ENCODE results near the gene HTR1D.
A peak's percentile ranks its signal among the peaks of the same experiment; 100 is the strongest.

HTR1D gene

DNA sequence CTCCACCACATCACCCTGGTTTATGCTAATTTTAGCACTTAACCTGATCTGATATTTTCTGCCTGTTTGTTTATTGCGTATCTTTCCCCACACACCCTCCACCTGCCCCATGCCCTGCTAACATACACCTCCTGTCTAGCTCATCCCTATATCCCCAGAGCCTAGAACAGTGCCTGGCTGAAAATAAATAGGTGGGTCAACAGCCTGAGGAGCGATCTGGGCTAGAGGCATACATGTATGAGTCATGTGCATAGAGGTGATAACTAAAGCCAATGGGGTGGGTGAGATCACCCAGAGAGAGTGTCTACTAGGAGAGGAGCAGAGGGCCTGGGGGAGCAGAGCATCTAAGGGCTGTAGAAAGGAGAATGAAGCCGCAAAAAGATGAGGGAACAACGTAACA is 2.7 kb downstream of the HTR1D start:
- Histone ChIP-seq H3K9me3 (replicated peaks in 1 of 2; ENCODE audit: control insufficient read depth in 2 of 2, insufficient read depth in 1 of 2, low read depth in 1 of 2, low read length in 2 of 2) (no peaks in the 10 kb centered on the region), H3K27ac (replicated peaks; ENCODE audit: low read length) (no peak overlapping the region), H3K4ac (ENCODE audit: low read length) (no peak overlapping the region), H3K79me1 (ENCODE audit: low read depth, low read length) (no peaks in the 10 kb centered on the region), H4K8ac (ENCODE audit: low read depth, low read length) (no peak overlapping the region), H3K23ac (ENCODE audit: low read depth, low read length, poor library complexity) (no peak overlapping the region), H3K27me3 (ENCODE audit: control insufficient read depth in 3 of 3, insufficient read depth in 3 of 3, low read depth in 1 of 3, low read length in 3 of 3) (peaks cover 0 to 38% (median 6%) of the 10 kb centered on the region in 3 experiments), H3K14ac (ENCODE audit: low read length) (no peak overlapping the region), H3K4me1 (ENCODE audit: control insufficient read depth in 2 of 2, insufficient read depth in 1 of 2, low read depth in 1 of 2, low read length in 2 of 2) (peaks cover 3 to 13% of the 10 kb centered on the region in 2 donors), H2BK5ac (ENCODE audit: low read length) (no peak overlapping the region), H3K4me2 (ENCODE audit: insufficient read depth, low read length, poor library complexity, severe bottlenecking) (no peak overlapping the region), H3K36me3 (replicated peaks in 1 of 2; ENCODE audit: control insufficient read depth in 2 of 2, insufficient read depth in 2 of 2, low read length in 2 of 2) (no peaks in the 10 kb centered on the region), H3K18ac (ENCODE audit: low read length) (no peak overlapping the region), H3K4me3 (ENCODE audit: low read length in 2 of 2) (no peak overlapping the region), H4K91ac (ENCODE audit: low read depth, low read length, poor library complexity) (peak overlapping the region; percentile 9), H2AK5ac (ENCODE audit: low read depth, low read length) (no peak overlapping the region), H2AFZ (ENCODE audit: low read length) (no peak overlapping the region), H2BK12ac (ENCODE audit: low read length) (no peak overlapping the region), H2BK15ac (ENCODE audit: low read length) (peak overlapping the region; percentile 57), H3K9ac (ENCODE audit: low read depth, low read length, poor library complexity) (no peak overlapping the region), H2BK120ac (ENCODE audit: low read depth, low read length) (no peak overlapping the region)
- no peak for DNase-seq (ENCODE audit: low spot score)
- WGBS, 2 donors (ENCODE audit: extremely low coverage in 2 of 2, insufficient read length in 2 of 2, insufficient replicate concordance in 1 of 2) = no CpG with 5 or more reads among the region's 4 CpGs

DNA sequence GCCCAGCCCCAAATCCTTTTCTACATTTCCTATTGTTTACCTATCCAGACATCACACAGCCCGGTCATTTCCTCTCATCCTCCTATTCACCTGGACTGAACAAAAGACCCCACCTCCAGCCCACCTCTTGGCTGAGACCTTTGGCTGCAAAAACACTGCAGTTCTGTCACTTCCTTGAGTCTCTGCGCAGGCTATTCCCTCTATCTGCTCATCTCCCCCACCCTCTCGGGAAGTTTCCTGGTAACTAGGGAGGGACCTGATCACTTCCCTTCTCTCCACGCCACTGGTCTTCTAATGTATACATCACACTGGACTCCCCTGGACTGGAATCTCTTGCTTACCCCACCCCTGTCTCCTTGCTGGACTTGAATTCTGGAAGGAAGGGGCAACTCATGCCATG is 5.3 kb downstream of the HTR1D start:
- Histone ChIP-seq H2AFZ (ENCODE audit: low read length) (no peak overlapping the region), H3K18ac (ENCODE audit: low read length) (no peak overlapping the region), H2BK15ac (ENCODE audit: low read length) (no peak overlapping the region), H2AK5ac (ENCODE audit: low read depth, low read length) (no peak overlapping the region), H3K27ac (replicated peaks; ENCODE audit: low read length) (no peak overlapping the region), H4K91ac (ENCODE audit: low read depth, low read length, poor library complexity) (no peak overlapping the region), H3K4me3 (ENCODE audit: low read length in 2 of 2) (no peak overlapping the region), H3K4me1 (ENCODE audit: control insufficient read depth in 2 of 2, insufficient read depth in 1 of 2, low read depth in 1 of 2, low read length in 2 of 2) (peaks cover 3 to 11% of the 10 kb centered on the region in 2 donors), H3K27me3 (ENCODE audit: control insufficient read depth in 3 of 3, insufficient read depth in 3 of 3, low read depth in 1 of 3, low read length in 3 of 3) (peaks cover 0 to 15% (median 1%) of the 10 kb centered on the region in 3 experiments), H3K4ac (ENCODE audit: low read length) (no peak overlapping the region), H3K36me3 (replicated peaks in 1 of 2; ENCODE audit: control insufficient read depth in 2 of 2, insufficient read depth in 2 of 2, low read length in 2 of 2) (no peaks in the 10 kb centered on the region), H3K79me1 (ENCODE audit: low read depth, low read length) (no peaks in the 10 kb centered on the region), H3K4me2 (ENCODE audit: insufficient read depth, low read length, poor library complexity, severe bottlenecking) (no peak overlapping the region), H3K9me3 (replicated peaks in 1 of 2; ENCODE audit: control insufficient read depth in 2 of 2, insufficient read depth in 1 of 2, low read depth in 1 of 2, low read length in 2 of 2) (no peaks in the 10 kb centered on the region), H4K8ac (ENCODE audit: low read depth, low read length) (no peak overlapping the region), H3K14ac (ENCODE audit: low read length) (no peak overlapping the region), H3K9ac (ENCODE audit: low read depth, low read length, poor library complexity) (no peak overlapping the region), H2BK120ac (ENCODE audit: low read depth, low read length) (no peak overlapping the region), H2BK12ac (ENCODE audit: low read length) (no peak overlapping the region), H2BK5ac (ENCODE audit: low read length) (no peak overlapping the region), H3K23ac (ENCODE audit: low read depth, low read length, poor library complexity) (peak overlapping the region; percentile 0)
- no peak for DNase-seq (ENCODE audit: low spot score)
- WGBS, 2 donors (ENCODE audit: extremely low coverage in 2 of 2, insufficient read length in 2 of 2, insufficient replicate concordance in 1 of 2) = no CpG with 5 or more reads among the region's 4 CpGs

DNA sequence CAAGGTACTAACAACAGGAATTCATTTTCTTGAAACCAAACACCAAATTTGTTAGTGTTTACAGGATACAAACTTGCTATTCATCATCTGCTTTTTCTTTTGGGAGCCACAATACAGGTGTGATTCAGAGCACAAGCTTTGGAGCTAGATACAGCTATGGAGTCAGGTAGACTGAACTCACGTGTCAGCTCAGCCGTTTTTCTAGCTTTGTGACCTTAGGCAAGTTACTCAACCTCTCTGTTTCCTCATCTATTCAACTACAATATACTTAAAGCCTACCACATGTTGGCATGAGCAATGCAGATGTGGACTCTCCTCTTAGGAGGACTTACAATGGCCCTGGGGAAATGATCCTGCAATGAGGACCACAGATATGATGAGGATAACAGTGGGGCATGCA is 6.3 kb downstream of the HTR1D start:
- Histone ChIP-seq H3K4ac (ENCODE audit: low read length) (no peak overlapping the region), H4K91ac (ENCODE audit: low read depth, low read length, poor library complexity) (no peak overlapping the region), H3K9ac (ENCODE audit: low read depth, low read length, poor library complexity) (no peak overlapping the region), H3K36me3 (replicated peaks in 1 of 2; ENCODE audit: control insufficient read depth in 2 of 2, insufficient read depth in 2 of 2, low read length in 2 of 2) (no peaks in the 10 kb centered on the region), H4K8ac (ENCODE audit: low read depth, low read length) (no peak overlapping the region), H3K23ac (ENCODE audit: low read depth, low read length, poor library complexity) (no peak overlapping the region), H2AK5ac (ENCODE audit: low read depth, low read length) (no peak overlapping the region), H3K79me1 (ENCODE audit: low read depth, low read length) (no peaks in the 10 kb centered on the region), H3K14ac (ENCODE audit: low read length) (no peak overlapping the region), H3K4me2 (ENCODE audit: insufficient read depth, low read length, poor library complexity, severe bottlenecking) (no peak overlapping the region), H3K9me3 (replicated peaks in 1 of 2; ENCODE audit: control insufficient read depth in 2 of 2, insufficient read depth in 1 of 2, low read depth in 1 of 2, low read length in 2 of 2) (no peaks in the 10 kb centered on the region), H2BK12ac (ENCODE audit: low read length) (no peak overlapping the region), H3K4me3 (ENCODE audit: low read length in 2 of 2) (no peak overlapping the region), H2BK5ac (ENCODE audit: low read length) (no peak overlapping the region), H2BK120ac (ENCODE audit: low read depth, low read length) (no peak overlapping the region), H2BK15ac (ENCODE audit: low read length) (no peak overlapping the region), H3K27me3 (ENCODE audit: control insufficient read depth in 3 of 3, insufficient read depth in 3 of 3, low read depth in 1 of 3, low read length in 3 of 3) (peaks cover 0 to 5% (median 0%) of the 10 kb centered on the region in 3 experiments), H3K4me1 (ENCODE audit: control insufficient read depth in 2 of 2, insufficient read depth in 1 of 2, low read depth in 1 of 2, low read length in 2 of 2) (peaks cover 3 to 6% of the 10 kb centered on the region in 2 donors), H3K18ac (ENCODE audit: low read length) (no peak overlapping the region), H2AFZ (ENCODE audit: low read length) (no peak overlapping the region), H3K27ac (replicated peaks; ENCODE audit: low read length) (no peak overlapping the region)
- no CpG with 5 or more reads among the region's 2 CpGs for WGBS, 2 donors (ENCODE audit: extremely low coverage in 2 of 2, insufficient read length in 2 of 2, insufficient replicate concordance in 1 of 2)
- DNase-seq (ENCODE audit: low spot score) = no peak

DNA sequence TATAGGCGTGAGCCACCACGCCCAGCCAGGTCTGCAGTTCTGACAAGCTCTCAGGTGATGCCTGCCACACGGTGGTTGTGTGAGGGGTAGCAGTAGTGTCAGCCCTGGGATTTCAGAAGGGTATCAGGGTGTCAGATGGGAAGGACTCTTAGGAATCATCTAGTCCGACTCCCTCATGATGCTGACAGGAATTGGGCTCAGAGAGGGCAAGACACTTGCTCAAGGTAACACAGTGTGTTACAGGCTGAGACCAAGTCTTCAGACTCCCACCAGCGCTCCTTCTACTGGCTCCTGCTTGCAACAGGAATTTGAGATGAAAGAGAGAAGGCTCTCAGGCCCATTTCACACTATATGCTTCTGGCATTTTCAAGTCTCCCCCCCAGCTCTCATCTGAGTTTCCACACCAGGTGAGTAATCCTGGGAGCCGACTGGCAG is 6.9 kb downstream of the HTR1D start:
- Histone ChIP-seq H3K4me1 (ENCODE audit: control insufficient read depth in 2 of 2, insufficient read depth in 1 of 2, low read depth in 1 of 2, low read length in 2 of 2) (peaks cover under 1 to 2% of the 10 kb centered on the region in 2 donors), H4K91ac (ENCODE audit: low read depth, low read length, poor library complexity) (no peak overlapping the region), H2BK15ac (ENCODE audit: low read length) (no peak overlapping the region), H3K18ac (ENCODE audit: low read length) (no peak overlapping the region), H3K36me3 (replicated peaks in 1 of 2; ENCODE audit: control insufficient read depth in 2 of 2, insufficient read depth in 2 of 2, low read length in 2 of 2) (no peaks in the 10 kb centered on the region), H3K23ac (ENCODE audit: low read depth, low read length, poor library complexity) (no peak overlapping the region), H2AK5ac (ENCODE audit: low read depth, low read length) (no peak overlapping the region), H3K9me3 (replicated peaks in 1 of 2; ENCODE audit: control insufficient read depth in 2 of 2, insufficient read depth in 1 of 2, low read depth in 1 of 2, low read length in 2 of 2) (no peaks in the 10 kb centered on the region), H2BK120ac (ENCODE audit: low read depth, low read length) (no peak overlapping the region), H2BK5ac (ENCODE audit: low read length) (no peak overlapping the region), H2AFZ (ENCODE audit: low read length) (no peak overlapping the region), H3K9ac (ENCODE audit: low read depth, low read length, poor library complexity) (no peak overlapping the region), H3K4ac (ENCODE audit: low read length) (no peak overlapping the region), H3K27ac (replicated peaks; ENCODE audit: low read length) (no peak overlapping the region), H3K4me2 (ENCODE audit: insufficient read depth, low read length, poor library complexity, severe bottlenecking) (no peak overlapping the region), H4K8ac (ENCODE audit: low read depth, low read length) (no peak overlapping the region), H3K27me3 (ENCODE audit: control insufficient read depth in 3 of 3, insufficient read depth in 3 of 3, low read depth in 1 of 3, low read length in 3 of 3) (no peaks in the 10 kb centered on the region), H2BK12ac (ENCODE audit: low read length) (no peak overlapping the region), H3K14ac (ENCODE audit: low read length) (no peak overlapping the region), H3K4me3 (ENCODE audit: low read length in 2 of 2) (no peak overlapping the region), H3K79me1 (ENCODE audit: low read depth, low read length) (no peaks in the 10 kb centered on the region)
- WGBS, 2 donors (ENCODE audit: extremely low coverage in 2 of 2, insufficient read length in 2 of 2, insufficient replicate concordance in 1 of 2) = no CpG with 5 or more reads among the region's 6 CpGs
- no peak for DNase-seq (ENCODE audit: low spot score)
